Neutrophil (primary cell): ENCODE data around the gene HSBP1L1.

Source experiments
- H3K27ac ChIP-seq: fragments of 200-600 bp; sonication (generic); 2 replicates; pipeline ENCODE4 v1.5.1; 2016; ENCODE audit warnings: mild to moderate bottlenecking, moderate library complexity
- H3K27me3 ChIP-seq: fragments of 200-600 bp; sonication (generic); 2 replicates; pipeline ENCODE4 v1.6.0; 2016; ENCODE audit warnings: mild to moderate bottlenecking
- H3K36me3 ChIP-seq: fragments of 200-600 bp; sonication (generic); 2 replicates; pipeline ENCODE4 v1.5.1; 2017
- H3K4me1 ChIP-seq, 2 experiments: fragments of 200-600 bp in 1 of 2; sonication (generic) in 1 of 2; 1 replicate in 1 of 2; 2 replicates in 1 of 2; pipeline versions ENCODE4 v1.5.1 to v1.6.1; 2013 to 2016; ENCODE audit warnings: low read depth in 1 of 2, low read length in 1 of 2, mild to moderate bottlenecking in 1 of 2, moderate library complexity in 1 of 2; ENCODE audit not compliant: control insufficient read depth in 1 of 2, insufficient read depth in 1 of 2
- H3K4me3 ChIP-seq, 2 experiments: fragments of 200-600 bp in 1 of 2; sonication (generic) in 1 of 2; 1 replicate in 1 of 2; 2 replicates in 1 of 2; pipeline ENCODE4 v1.5.1; 2013 to 2016; ENCODE audit warnings: low read depth in 1 of 2, low read length in 1 of 2, mild to moderate bottlenecking in 1 of 2, moderate library complexity in 1 of 2
- H3K9me3 ChIP-seq: fragments of 200-600 bp; sonication (generic); 2 replicates; pipeline ENCODE4 v1.5.1; 2016
- TF ChIP-seq, protein P1 (sequence below): fragments of 200-600 bp; sonication (generic); IDR thresholded peaks from 2 replicates; pipeline ENCODE4 v1.5.1; 2016; ENCODE audit warnings: antibody characterized with exemption

Gene HSBP1L1

DNA sequence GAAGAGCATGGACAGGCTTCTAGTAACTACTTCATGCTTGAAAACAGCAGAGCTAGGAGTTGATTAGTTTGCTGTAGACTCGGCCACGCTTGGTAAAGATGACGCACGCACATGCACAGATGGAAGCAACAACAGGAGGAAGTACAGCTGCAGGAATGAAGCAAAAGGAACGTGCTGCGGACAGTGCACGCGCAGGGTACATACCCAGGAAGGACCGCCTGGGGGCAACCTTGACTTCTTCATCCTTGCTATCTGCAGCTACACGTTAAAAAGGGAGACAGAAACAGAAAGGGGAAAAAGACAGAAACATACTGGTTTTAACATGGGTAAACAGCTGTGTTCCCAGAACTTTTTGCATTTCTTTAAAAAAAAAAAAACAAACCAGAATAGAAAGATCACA is 30.7 kb upstream of the HSBP1L1 start:
- H3K27ac ChIP-seq, result no peak overlapping the region
- peaks cover 28% of the 10 kb centered on the region for H3K36me3 ChIP-seq
- H3K9me3 ChIP-seq, result peaks cover 17% of the 10 kb centered on the region
- TF ChIP-seq, protein P1, sequence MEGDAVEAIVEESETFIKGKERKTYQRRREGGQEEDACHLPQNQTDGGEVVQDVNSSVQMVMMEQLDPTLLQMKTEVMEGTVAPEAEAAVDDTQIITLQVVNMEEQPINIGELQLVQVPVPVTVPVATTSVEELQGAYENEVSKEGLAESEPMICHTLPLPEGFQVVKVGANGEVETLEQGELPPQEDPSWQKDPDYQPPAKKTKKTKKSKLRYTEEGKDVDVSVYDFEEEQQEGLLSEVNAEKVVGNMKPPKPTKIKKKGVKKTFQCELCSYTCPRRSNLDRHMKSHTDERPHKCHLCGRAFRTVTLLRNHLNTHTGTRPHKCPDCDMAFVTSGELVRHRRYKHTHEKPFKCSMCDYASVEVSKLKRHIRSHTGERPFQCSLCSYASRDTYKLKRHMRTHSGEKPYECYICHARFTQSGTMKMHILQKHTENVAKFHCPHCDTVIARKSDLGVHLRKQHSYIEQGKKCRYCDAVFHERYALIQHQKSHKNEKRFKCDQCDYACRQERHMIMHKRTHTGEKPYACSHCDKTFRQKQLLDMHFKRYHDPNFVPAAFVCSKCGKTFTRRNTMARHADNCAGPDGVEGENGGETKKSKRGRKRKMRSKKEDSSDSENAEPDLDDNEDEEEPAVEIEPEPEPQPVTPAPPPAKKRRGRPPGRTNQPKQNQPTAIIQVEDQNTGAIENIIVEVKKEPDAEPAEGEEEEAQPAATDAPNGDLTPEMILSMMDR, result no peak
- no peaks in the 10 kb centered on the region for H3K4me1 ChIP-seq
- no peaks in the 10 kb centered on the region for H3K27me3 ChIP-seq
- H3K4me3 ChIP-seq, result no peak overlapping the region

DNA sequence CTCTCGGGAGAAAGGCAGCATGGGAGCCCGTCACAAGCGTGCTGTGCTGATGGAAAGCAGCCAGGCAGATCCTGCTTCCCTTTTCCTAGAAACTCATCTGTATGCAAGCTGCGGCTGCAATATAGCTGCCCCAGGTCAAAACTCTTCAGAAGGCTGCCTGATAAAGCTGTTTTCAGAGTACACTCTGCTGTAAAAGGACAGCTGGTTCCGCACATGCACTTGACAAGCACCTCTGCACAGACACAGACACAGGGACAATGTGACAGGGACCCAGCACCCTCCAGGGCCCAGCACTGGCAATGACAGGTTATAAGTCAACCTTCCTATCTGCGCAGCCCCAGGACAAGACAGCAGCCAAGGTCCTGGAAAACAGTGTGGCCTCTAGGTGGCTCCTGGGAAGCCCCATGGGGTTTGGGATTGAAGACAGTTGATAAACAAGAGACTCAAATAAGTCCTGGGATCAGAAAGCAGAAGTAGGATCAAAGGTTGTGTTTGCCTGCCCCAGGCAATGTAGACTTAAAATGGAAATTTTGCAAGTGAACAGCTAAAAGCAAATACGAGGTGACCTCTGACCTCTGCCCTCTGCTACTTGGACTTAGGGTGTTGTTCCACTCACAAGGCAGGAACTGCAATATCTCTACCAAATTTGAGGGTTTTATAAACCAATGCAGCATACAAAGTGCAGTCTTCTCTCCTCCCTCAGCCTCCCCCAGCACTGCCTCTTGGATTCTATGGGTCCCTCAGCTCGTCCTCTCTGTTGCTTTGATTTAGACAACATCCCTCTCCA is 29.9 kb upstream of the HSBP1L1 start:
- TF ChIP-seq, protein P1, result no peak
- Histone ChIP-seq H3K27me3 (no peaks in the 10 kb centered on the region), H3K4me1 (no peaks in the 10 kb centered on the region), H3K27ac (no peak overlapping the region), H3K4me3 (no peak overlapping the region), H3K9me3 (peaks cover 10% of the 10 kb centered on the region), H3K36me3 (peaks cover 24% of the 10 kb centered on the region)

DNA sequence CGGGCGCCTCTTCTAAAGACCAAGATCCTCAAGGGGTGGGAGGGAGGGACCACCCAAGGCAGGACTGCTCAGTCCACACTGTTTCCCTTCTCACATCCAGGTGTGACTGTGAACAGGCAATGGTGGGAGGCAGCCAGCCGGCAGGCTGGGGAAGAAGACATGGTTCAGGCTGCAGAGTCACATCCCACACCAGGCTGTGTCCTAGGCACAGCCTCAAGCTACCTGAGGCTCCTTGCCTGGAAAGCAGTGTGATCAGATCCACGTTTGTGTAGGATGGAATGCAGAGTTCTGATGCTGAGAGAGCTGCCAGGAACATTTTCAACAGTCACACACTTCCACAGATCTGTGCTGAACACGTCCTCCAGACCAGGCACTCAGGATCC is 29.4 kb upstream of the HSBP1L1 start:
- no peak overlapping the region for H3K27ac ChIP-seq
- peaks cover 30% of the 10 kb centered on the region for H3K36me3 ChIP-seq
- H3K27me3 ChIP-seq, result no peaks in the 10 kb centered on the region
- TF ChIP-seq, protein P1, result no peak
- no peak overlapping the region for H3K4me3 ChIP-seq
- H3K9me3 ChIP-seq, result peaks cover 10% of the 10 kb centered on the region
- no peaks in the 10 kb centered on the region for H3K4me1 ChIP-seq

DNA sequence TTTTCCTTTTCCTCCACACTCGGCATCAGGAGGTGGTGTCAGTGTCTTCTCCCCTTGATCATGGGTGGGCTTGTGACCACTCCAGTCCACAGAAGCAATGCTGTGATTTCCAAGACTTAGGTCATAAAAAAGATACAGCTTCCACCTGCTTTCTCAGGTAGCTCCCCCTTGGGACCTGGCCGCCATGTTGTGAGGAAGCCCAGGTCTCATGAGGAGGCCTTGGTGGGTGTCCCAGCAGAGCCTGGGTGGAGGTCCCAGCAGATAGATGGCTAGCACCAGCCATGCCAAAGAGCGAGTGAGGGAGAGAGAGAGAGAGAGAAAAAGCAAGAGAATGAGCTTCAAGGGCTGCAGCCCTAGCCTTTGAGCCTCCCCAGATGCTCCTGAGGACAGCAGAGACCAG is 28.9 kb upstream of the HSBP1L1 start:
- Histone ChIP-seq H3K36me3 (peaks cover 33% of the 10 kb centered on the region), H3K27ac (no peak overlapping the region), H3K9me3 (peaks cover 8% of the 10 kb centered on the region), H3K4me3 (no peak overlapping the region), H3K27me3 (no peaks in the 10 kb centered on the region), H3K4me1 (no peaks in the 10 kb centered on the region)
- TF ChIP-seq, protein P1, result no peak

DNA sequence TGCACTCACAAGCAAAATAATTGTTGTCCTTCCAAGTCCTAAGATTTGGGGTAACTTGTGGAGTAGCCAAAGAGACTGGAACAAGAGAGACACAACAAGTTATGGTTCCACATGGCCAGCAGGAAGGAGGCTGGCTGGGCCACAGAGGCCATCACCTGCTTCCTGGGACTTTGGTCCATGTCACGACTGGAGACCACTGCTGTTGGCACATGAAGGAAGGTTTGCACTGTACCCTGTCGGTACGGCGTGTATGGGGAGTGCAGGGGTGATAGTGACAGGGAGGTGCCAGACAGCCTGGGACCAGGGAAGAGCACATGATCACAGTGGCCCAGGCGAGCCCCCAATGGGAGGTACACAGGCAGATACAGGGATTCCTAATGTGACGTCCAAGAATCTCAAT is 28.5 kb upstream of the HSBP1L1 start:
- TF ChIP-seq, protein P1, result no peak
- Histone ChIP-seq H3K27me3 (no peaks in the 10 kb centered on the region), H3K27ac (no peak overlapping the region), H3K4me3 (no peak overlapping the region), H3K4me1 (no peaks in the 10 kb centered on the region), H3K36me3 (peaks cover 37% of the 10 kb centered on the region), H3K9me3 (peaks cover 4% of the 10 kb centered on the region)
